OCI-LY1 (cell line): ENCODE results near the gene FAM53B.

Experiments used
- EZH2 ChIP-seq: fragments of 200-600 bp; sonication (generic), shearing (Covaris generic); IDR thresholded peaks from 2 replicates; pipeline ENCODE4 v1.8.0; 2017; ENCODE audit warnings: borderline replicate concordance, mixed run types, mild to moderate bottlenecking, antibody characterized with exemption, low read length, moderate library complexity, mixed read lengths
- TF ChIP-seq, protein P1 (sequence below): fragments of 200-600 bp; sonication (generic), shearing (Covaris generic); IDR thresholded peaks from 2 replicates; pipeline ENCODE4 v1.5.1; 2017; ENCODE audit warnings: mild to moderate bottlenecking, antibody characterized with exemption, low read length, moderate library complexity, mixed read lengths

DNA sequence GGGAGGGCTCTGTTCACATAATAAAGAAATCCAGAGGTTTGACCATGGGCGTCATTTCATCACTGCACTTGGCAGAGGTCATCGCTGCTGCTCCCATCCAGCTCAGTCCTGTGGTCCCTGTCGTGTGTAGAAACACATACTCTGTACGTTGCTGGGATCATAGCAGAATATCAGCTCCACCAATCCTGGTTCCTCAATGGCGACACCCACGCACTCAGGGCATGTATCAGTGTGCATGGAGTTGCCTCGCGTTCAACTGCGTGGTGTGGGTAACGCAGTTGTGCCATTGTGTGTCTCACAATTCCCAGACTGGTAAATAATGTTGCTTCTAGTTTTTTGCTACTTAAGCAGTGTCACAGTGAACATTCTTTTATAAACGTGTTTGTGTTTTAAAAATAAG lies 171.4 kb downstream of the FAM53B start:
- TF ChIP-seq, protein P1, sequence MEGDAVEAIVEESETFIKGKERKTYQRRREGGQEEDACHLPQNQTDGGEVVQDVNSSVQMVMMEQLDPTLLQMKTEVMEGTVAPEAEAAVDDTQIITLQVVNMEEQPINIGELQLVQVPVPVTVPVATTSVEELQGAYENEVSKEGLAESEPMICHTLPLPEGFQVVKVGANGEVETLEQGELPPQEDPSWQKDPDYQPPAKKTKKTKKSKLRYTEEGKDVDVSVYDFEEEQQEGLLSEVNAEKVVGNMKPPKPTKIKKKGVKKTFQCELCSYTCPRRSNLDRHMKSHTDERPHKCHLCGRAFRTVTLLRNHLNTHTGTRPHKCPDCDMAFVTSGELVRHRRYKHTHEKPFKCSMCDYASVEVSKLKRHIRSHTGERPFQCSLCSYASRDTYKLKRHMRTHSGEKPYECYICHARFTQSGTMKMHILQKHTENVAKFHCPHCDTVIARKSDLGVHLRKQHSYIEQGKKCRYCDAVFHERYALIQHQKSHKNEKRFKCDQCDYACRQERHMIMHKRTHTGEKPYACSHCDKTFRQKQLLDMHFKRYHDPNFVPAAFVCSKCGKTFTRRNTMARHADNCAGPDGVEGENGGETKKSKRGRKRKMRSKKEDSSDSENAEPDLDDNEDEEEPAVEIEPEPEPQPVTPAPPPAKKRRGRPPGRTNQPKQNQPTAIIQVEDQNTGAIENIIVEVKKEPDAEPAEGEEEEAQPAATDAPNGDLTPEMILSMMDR: no peak
- no peak for TF ChIP-seq EZH2
